CD8-positive, alpha-beta memory T cell (primary cell): ENCODE results near the gene DMKN. TPM values are rescaled to one million over a fixed set of nuclear protein-coding genes. Genes with fewer than 3 reads are reported as not detected.

Source experiments
- CTCF ChIA-PET: fragments of 350-600 bp; sonication (Branson Sonifier 250); formaldehyde crosslinking; loops from one replicate; lab custom pipeline; 2021; ENCODE audit warnings: antibody characterized with exemption; lab: Charles Lee
- POLR2A ChIA-PET: fragments of 350-600 bp; sonication (Branson Sonifier 250); formaldehyde crosslinking; loops from one replicate; lab custom pipeline; 2021; ENCODE audit warnings: antibody characterized with exemption; lab: Charles Lee
- DNase-seq, 5 donors: peaks; one replicate each; pipeline versions ENCODE4 v3.0.0 to v3.0.0-alpha.2; 2020 to 2022; ENCODE audit warnings: mixed read lengths in 1 of 5
- H3K27ac ChIP-seq: one replicate; pipeline ENCODE4 v1.7.0; 2013; ENCODE audit warnings: low read depth, mild to moderate bottlenecking, low read length, moderate library complexity
- H3K27me3 ChIP-seq: 2 replicates; pipeline ENCODE4 v1.7.0; 2013; ENCODE audit warnings: low read length, mild to moderate bottlenecking; ENCODE audit not compliant: insufficient read depth, poor library complexity, severe bottlenecking
- H3K36me3 ChIP-seq: 2 replicates; pipeline ENCODE4 v1.7.0; 2013; ENCODE audit warnings: mild to moderate bottlenecking, low read length, moderate library complexity; ENCODE audit not compliant: insufficient read depth
- H3K4me1 ChIP-seq: 2 replicates; pipeline ENCODE4 v1.7.0; 2013; ENCODE audit warnings: mild to moderate bottlenecking, low read length, moderate library complexity; ENCODE audit not compliant: insufficient read depth
- H3K4me3 ChIP-seq: 2 replicates; pipeline ENCODE4 v1.7.0; 2013; ENCODE audit warnings: mild to moderate bottlenecking, low read length
- H3K9me3 ChIP-seq: 2 replicates; pipeline ENCODE4 v1.7.0; 2013; ENCODE audit warnings: mild to moderate bottlenecking, low read length
- H3K27ac Mint-ChIP-seq, 8 donors: one replicate each; pipeline ENCODE4 v1.8.0; 2020 to 2021; ENCODE audit warnings: mixed read lengths in 8 of 8, mild to moderate bottlenecking in 6 of 8, inconsistent platforms in 3 of 8, moderate library complexity in 3 of 8
- H3K27me3 Mint-ChIP-seq, 2 donors: one replicate each; pipeline ENCODE4 v1.8.0; 2020 to 2021; ENCODE audit warnings: mixed read lengths in 2 of 2, mild to moderate bottlenecking in 1 of 2, moderate library complexity in 1 of 2
- H3K36me3 Mint-ChIP-seq, 3 donors: one replicate each; pipeline ENCODE4 v1.8.0; 2020 to 2021; ENCODE audit warnings: mixed read lengths in 3 of 3, inconsistent platforms in 1 of 3, mild to moderate bottlenecking in 1 of 3
- H3K4me1 Mint-ChIP-seq, 3 donors: one replicate each; pipeline ENCODE4 v1.8.0; 2020 to 2021; ENCODE audit warnings: mixed read lengths in 3 of 3, inconsistent platforms in 1 of 3, mild to moderate bottlenecking in 1 of 3
- H3K4me3 Mint-ChIP-seq, 7 donors: one replicate each; pipeline ENCODE4 v1.8.0; 2020 to 2021; ENCODE audit warnings: mixed read lengths in 7 of 7, mild to moderate bottlenecking in 6 of 7, moderate library complexity in 4 of 7, inconsistent platforms in 2 of 7
- H3K9me3 Mint-ChIP-seq, 5 donors: one replicate each; pipeline ENCODE4 v1.8.0; 2020 to 2022; ENCODE audit warnings: mixed read lengths in 5 of 5, mild to moderate bottlenecking in 3 of 5, moderate library complexity in 2 of 5, inconsistent platforms in 1 of 5
- polyA plus RNA-seq: library from polyadenylated mRNA; unstranded; fragments of 300-500 nt; fragmentation: Illumina TruSeq; gene quantifications from one replicate; pipeline ENCODE4 v1.2.3, GENCODE V29; 2021
- total RNA-seq, 2 experiments: library from RNA; stranded (reverse); gene quantifications; one replicate each; pipeline ENCODE4 v1.2.3, GENCODE V29; 2021

Gene DMKN
- total and polyA plus RNA-seq, 3 experiments from 2014 or later, result 1.7 to 10.2 (median 2.2) TPM

GRCh38 chr19:35534803-35535480 lies 21.5 kb upstream of the DMKN start:
- Mint-ChIP-seq H3K4me1 (peaks cover 9 to 14% (median 13%) of the 10 kb centered on the region in 3 donors), H3K27ac (peak overlapping the region in 1 of 8 donors; percentile 56), H3K9me3 (peaks cover 0 to 2% (median 0%) of the 10 kb centered on the region in 5 donors), H3K36me3 (peaks cover 0 to 4% (median 0%) of the 10 kb centered on the region in 3 donors), H3K4me3 (no peak overlapping the region), H3K27me3 (peaks cover 19 to 26% of the 10 kb centered on the region in 2 donors)
- H3K9me3 ChIP-seq, result no peaks in the 10 kb centered on the region
- H3K36me3 ChIP-seq, result no peaks in the 10 kb centered on the region
- POLR2A ChIA-PET, result no interaction called here
- CTCF ChIA-PET, result interaction anchor here (0.8 to 1.3 kb wide), 3 partner anchors 13 to 25 kb away, joined by 3 read pairs; no protein-coding TSS in a partner anchor
- H3K4me3 ChIP-seq, result no peak overlapping the region
- H3K27ac ChIP-seq, result no peak overlapping the region
- H3K4me1 ChIP-seq, result peaks cover 6% of the 10 kb centered on the region
- DNase-seq, result no peak
- no peaks in the 10 kb centered on the region for H3K27me3 ChIP-seq

GRCh38 chr19:35533822-35534392 lies 20.5 kb upstream of the DMKN start:
- H3K36me3 Mint-ChIP-seq, result peaks cover 0 to 4% (median 0%) of the 10 kb centered on the region in 3 donors
- H3K4me3 Mint-ChIP-seq, result peak overlapping the region; percentile 18 to 79 (median 75)
- DNase-seq, result peak in 2 of 5 donors; percentile 34 to 61
- H3K4me1 Mint-ChIP-seq, result peaks cover 9 to 14% (median 13%) of the 10 kb centered on the region in 3 donors
- POLR2A ChIA-PET, result no interaction called here
- CTCF ChIA-PET, result no interaction called here
- H3K4me1 ChIP-seq, result peaks cover 6% of the 10 kb centered on the region
- H3K4me3 ChIP-seq, result peak overlapping the region; percentile 49
- no peaks in the 10 kb centered on the region for H3K27me3 ChIP-seq
- H3K9me3 ChIP-seq, result no peaks in the 10 kb centered on the region
- H3K27ac Mint-ChIP-seq, result peak overlapping the region in 5 of 8 donors; percentile 31 to 86 (median 60)
- H3K9me3 Mint-ChIP-seq, result peaks cover 0 to 2% (median 0%) of the 10 kb centered on the region in 5 donors
- H3K27me3 Mint-ChIP-seq, result peaks cover 25 to 34% of the 10 kb centered on the region in 2 donors
- no peak overlapping the region for H3K27ac ChIP-seq
- H3K36me3 ChIP-seq, result no peaks in the 10 kb centered on the region

- DNase-seq, result no peak
- Histone ChIP-seq H3K4me3 (peak within 1 kb of the TSS; percentile 49), H3K36me3 (no peaks in the 10 kb centered on the region), H3K9me3 (no peaks in the 10 kb centered on the region), H3K27me3 (no peaks in the 10 kb centered on the region), H3K4me1 (peaks cover 6% of the 10 kb centered on the region), H3K27ac (no peak within 1 kb of the TSS)
- Mint-ChIP-seq H3K27me3 (peaks cover 29 to 40% of the 10 kb centered on the region in 2 donors), H3K9me3 (peaks cover 0 to 2% (median 0%) of the 10 kb centered on the region in 5 donors), H3K36me3 (peaks cover 0 to 4% (median 0%) of the 10 kb centered on the region in 3 donors), H3K27ac (peak within 1 kb of the TSS in 5 of 8 donors; percentile 31 to 86 (median 60)), H3K4me3 (peak within 1 kb of the TSS; percentile 18 to 79 (median 75)), H3K4me1 (peaks cover 9 to 14% (median 13%) of the 10 kb centered on the region in 3 donors)
- CTCF ChIA-PET, result no interaction called here
- POLR2A ChIA-PET, result no interaction called here
These were observed 19.9 kb upstream of the DMKN start, which contains the start of gene GAPDHS for GRCh38 chr19:35533201-35533821. Gene GAPDHS (plus strand): TSS chr19:35533456. CDS start chr19:35533528, 72 bp downstream.

GRCh38 chr19:35531291-35531690 lies 17.8 kb upstream of the DMKN start:
- H3K4me3 ChIP-seq, result no peak overlapping the region
- POLR2A ChIA-PET, result no interaction called here
- no peaks in the 10 kb centered on the region for H3K36me3 ChIP-seq
- Mint-ChIP-seq H3K4me3 (no peak overlapping the region), H3K27ac (no peak overlapping the region), H3K9me3 (peaks cover 0 to 2% (median 0%) of the 10 kb centered on the region in 5 donors), H3K4me1 (peaks cover 9 to 14% (median 13%) of the 10 kb centered on the region in 3 donors), H3K36me3 (peaks cover 0 to 4% (median 0%) of the 10 kb centered on the region in 3 donors), H3K27me3 (peaks cover 37 to 57% of the 10 kb centered on the region in 2 donors)
- CTCF ChIA-PET, result interaction anchor here (1.7 kb wide), 1 partner anchor 21 kb away, joined by 5 read pairs; no protein-coding TSS in a partner anchor
- H3K27me3 ChIP-seq, result no peaks in the 10 kb centered on the region
- no peak for DNase-seq
- H3K9me3 ChIP-seq, result no peaks in the 10 kb centered on the region
- no peak overlapping the region for H3K27ac ChIP-seq
- H3K4me1 ChIP-seq, result peaks cover 6% of the 10 kb centered on the region

GRCh38 chr19:35529241-35530218 lies 16.1 kb upstream of the DMKN start:
- ChIA-PET POLR2A (no interaction called here), CTCF (interaction anchor here (1.6 kb wide), 1 partner anchor 34 kb away, joined by 3 read pairs; no protein-coding TSS in a partner anchor)
- Histone ChIP-seq H3K36me3 (no peaks in the 10 kb centered on the region), H3K4me3 (no peak overlapping the region), H3K27ac (no peak overlapping the region), H3K4me1 (peaks cover 6% of the 10 kb centered on the region), H3K27me3 (no peaks in the 10 kb centered on the region), H3K9me3 (no peaks in the 10 kb centered on the region)
- no peak for DNase-seq
- H3K36me3 Mint-ChIP-seq, result peaks cover 0 to 4% (median 0%) of the 10 kb centered on the region in 3 donors
- no peak overlapping the region for H3K4me3 Mint-ChIP-seq
- peaks cover 0 to 2% (median 0%) of the 10 kb centered on the region in 5 donors for H3K9me3 Mint-ChIP-seq
- peaks cover 9 to 13% (median 12%) of the 10 kb centered on the region in 3 donors for H3K4me1 Mint-ChIP-seq
- H3K27me3 Mint-ChIP-seq, result peaks cover 36 to 65% of the 10 kb centered on the region in 2 donors
- no peak overlapping the region for H3K27ac Mint-ChIP-seq

- POLR2A ChIA-PET, result no interaction called here
- Histone ChIP-seq H3K9me3 (no peaks in the 10 kb centered on the region), H3K4me3 (no peak within 1 kb of the TSS), H3K4me1 (peaks cover 2% of the 10 kb centered on the region), H3K36me3 (no peaks in the 10 kb centered on the region), H3K27ac (no peak within 1 kb of the TSS), H3K27me3 (no peaks in the 10 kb centered on the region)
- peaks cover 0 to 4% (median 0%) of the 10 kb centered on the region in 3 donors for H3K36me3 Mint-ChIP-seq
- H3K9me3 Mint-ChIP-seq, result peaks cover 0 to 2% (median 0%) of the 10 kb centered on the region in 5 donors
- no peak for DNase-seq
- CTCF ChIA-PET, result interaction anchor here (1.6 kb wide), 1 partner anchor 33 kb away, joined by 3 read pairs; no protein-coding TSS in a partner anchor
- peaks cover 32 to 64% of the 10 kb centered on the region in 2 donors for H3K27me3 Mint-ChIP-seq
- H3K4me3 Mint-ChIP-seq, result no peak within 1 kb of the TSS
- H3K27ac Mint-ChIP-seq, result no peak within 1 kb of the TSS
- peaks cover 4 to 6% (median 4%) of the 10 kb centered on the region in 3 donors for H3K4me1 Mint-ChIP-seq
These were observed 15.0 kb upstream of the DMKN start, which contains the start of gene SBSN for GRCh38 chr19:35528218-35529038. Gene SBSN (minus strand): TSS chr19:35528311. CDS start chr19:35528281, 30 bp downstream.
